K562 (cell line): Measurements from ENCODE around the gene ADGRL3. TPM values are rescaled to one million over a fixed set of nuclear protein-coding genes. Genes with fewer than 3 reads are reported as not detected.

Experiments
- ATAC-seq: fragments of 200-7000 bp; cut with Tn5 transposase; 3 replicates; pipeline ENCODE4 v1.9.1; 2020; ENCODE audit warnings: moderate library complexity
- BruUV-seq: library from RNA; stranded (reverse); fragments of 400-500 nt; replicated peaks from 2 replicates; lab custom pipeline; 2021; lab: Mats Ljungman, UMichigan
- CTCF ChIA-PET: fragments of 300-600 bp; formaldehyde crosslinking; extraction: SDS; loops from one replicate; lab custom pipeline; 2021; ENCODE audit warnings: low intra/inter-chr PET ratio; lab: Yijun Ruan, JAX
- POLR2A ChIA-PET: fragments of 300-600, 350-650 bp; sonication (Branson Sonifier 250); formaldehyde crosslinking; extraction: SDS; loops from one replicate; lab custom pipeline; 2021; ENCODE audit warnings: antibody characterized with exemption, inconsistent platforms; lab: Yijun Ruan, JAX
- DNase-seq, 4 experiments: peaks; one replicate each; pipeline versions ENCODE4 v3.0.0 to v3.0.0-alpha.2; 2011 to 2018; ENCODE audit warnings: low spot score in 3 of 4, mixed read lengths in 3 of 4; ENCODE audit errors: extremely low read depth in 1 of 4
- FAIRE-seq: peaks from 2 replicates; lab custom pipeline; 2011; peaks lifted over from hg19 to GRCh38; lab: Jason Lieb, UNC
- H2AFZ ChIP-seq: 2 replicates; pipeline ENCODE4 v1.6.0; 2011; ENCODE audit warnings: low read depth, low read length, control low read depth, inconsistent platforms
- H3K27ac ChIP-seq: fragments of 200-600 bp; 3 replicates; pipeline ENCODE4 v1.8.0; 2011; ENCODE audit warnings: low read depth, mild to moderate bottlenecking, control low read depth, inconsistent platforms, low read length, moderate library complexity, mixed read lengths; ENCODE audit errors: extremely low read depth
- H3K27me3 ChIP-seq, 2 experiments: fragments of 300-600 bp in 1 of 2; 2 replicates in 1 of 2; 3 replicates in 1 of 2; pipeline versions ENCODE4 v1.6.0 to v1.8.0; 2011; ENCODE audit warnings: inconsistent platforms in 2 of 2, low read length in 2 of 2, mild to moderate bottlenecking in 1 of 2, mixed read lengths in 1 of 2, moderate library complexity in 1 of 2; ENCODE audit not compliant: control insufficient read depth in 2 of 2, insufficient read depth in 2 of 2
- H3K36me3 ChIP-seq: fragments of 300-600 bp; 3 replicates; pipeline ENCODE4 v1.8.0; 2011; ENCODE audit warnings: mild to moderate bottlenecking, low read length, inconsistent platforms; ENCODE audit not compliant: control insufficient read depth, insufficient read depth
- H3K4me1 ChIP-seq, 2 experiments: fragments of 200-600 bp in 1 of 2; replicated peaks in 1 of 2; 2 replicates in 1 of 2; 3 replicates in 1 of 2; pipeline versions ENCODE4 v1.5.1 to v1.8.0; 2011; ENCODE audit warnings: inconsistent platforms in 2 of 2, low read length in 2 of 2, mild to moderate bottlenecking in 1 of 2, mixed read lengths in 1 of 2, moderate library complexity in 1 of 2; ENCODE audit not compliant: control insufficient read depth in 2 of 2, insufficient read depth in 2 of 2
- H3K4me2 ChIP-seq: 2 replicates; pipeline ENCODE4 v1.6.1; 2011; ENCODE audit warnings: low read length, control low read depth, inconsistent platforms, mixed read lengths; ENCODE audit not compliant: insufficient read depth
- H3K4me3 ChIP-seq: fragments of 200-600 bp; sonication (generic), shearing (Covaris generic); 2 replicates; pipeline ENCODE4 v1.5.1; 2016; ENCODE audit warnings: control low read depth, inconsistent platforms
- H3K79me2 ChIP-seq: fragments of 200-600 bp; 3 replicates; pipeline ENCODE4 v1.8.0; 2011; ENCODE audit warnings: low read length, inconsistent platforms; ENCODE audit not compliant: control insufficient read depth, insufficient read depth
- H3K9ac ChIP-seq, 2 experiments: 2 replicates each; pipeline versions ENCODE4 v1.6.0 to v1.6.1; 2011; ENCODE audit warnings: low read depth in 2 of 2, low read length in 2 of 2, control low read depth in 1 of 2, inconsistent platforms in 1 of 2, mild to moderate bottlenecking in 1 of 2, mixed read lengths in 1 of 2; ENCODE audit not compliant: insufficient read depth in 1 of 2
- H3K9me1 ChIP-seq: one replicate; pipeline ENCODE4 v1.6.0; 2011; ENCODE audit warnings: inconsistent platforms, mild to moderate bottlenecking, low read length, moderate library complexity; ENCODE audit not compliant: control insufficient read depth, insufficient read depth
- H3K9me3 ChIP-seq: replicated peaks from 2 replicates; pipeline ENCODE4 v1.5.1; 2011; ENCODE audit warnings: low read depth, low read length, inconsistent platforms; ENCODE audit not compliant: control insufficient read depth, insufficient read depth
- H4K20me1 ChIP-seq: replicated peaks from 2 replicates; pipeline ENCODE4 v1.6.1; 2011; ENCODE audit warnings: low read length, inconsistent platforms, mixed read lengths; ENCODE audit not compliant: control insufficient read depth, insufficient read depth
- BRF1 ChIP-seq: IDR thresholded peaks from 3 replicates; pipeline ENCODE4 v1.6.1; 2011; ENCODE audit warnings: borderline replicate concordance, mild to moderate bottlenecking; ENCODE audit not compliant: insufficient read length; ENCODE audit errors: extremely low read depth
- CEBPB ChIP-seq: fragments of 450-650 bp; IDR thresholded peaks from 2 replicates; pipeline ENCODE4 v1.6.1; 2016; ENCODE audit warnings: missing genetic modification characterization, missing compliant biosample characterization
- DACH1 ChIP-seq: fragments of 450-650 bp; IDR thresholded peaks from 2 replicates; pipeline ENCODE4 v1.6.1; 2018; ENCODE audit not compliant: partially characterized antibody
- EWSR1 ChIP-seq: fragments of 450-650 bp; IDR thresholded peaks from 2 replicates; pipeline ENCODE4 v1.6.1; 2018; ENCODE audit warnings: borderline replicate concordance, mild to moderate bottlenecking, low read depth, moderate library complexity; ENCODE audit not compliant: partially characterized antibody
- FOXK1 ChIP-seq: sonication (generic); formaldehyde crosslinking; IDR thresholded peaks from 2 replicates; pipeline ENCODE4 v1.8.0; 2022; ENCODE audit warnings: missing genetic modification reagents, mild to moderate bottlenecking, borderline replicate concordance
- KLF13 ChIP-seq: fragments of 450-650 bp; IDR thresholded peaks from 2 replicates; pipeline ENCODE4 v1.6.1; 2016; ENCODE audit warnings: missing genetic modification characterization, low read depth, mild to moderate bottlenecking, missing compliant biosample characterization, moderate library complexity, borderline replicate concordance
- LARP7 ChIP-seq: fragments of 450-650 bp; IDR thresholded peaks from 2 replicates; pipeline ENCODE4 v1.6.1; 2016
- LCOR ChIP-seq: sonication (generic); formaldehyde crosslinking; IDR thresholded peaks from 2 replicates; pipeline ENCODE4 v1.8.0; 2022; ENCODE audit warnings: mild to moderate bottlenecking, missing genetic modification reagents
- NFATC3 ChIP-seq: fragments of 450-650 bp; IDR thresholded peaks from 2 replicates; pipeline ENCODE4 v1.6.1; 2017; ENCODE audit warnings: mild to moderate bottlenecking
- NFYB ChIP-seq: IDR thresholded peaks from 2 replicates; pipeline ENCODE4 v1.6.1; 2011; ENCODE audit warnings: mild to moderate bottlenecking, moderate library complexity; ENCODE audit not compliant: insufficient read length; ENCODE audit errors: extremely low read depth
- TCF3 ChIP-seq: sonication (generic); formaldehyde crosslinking; IDR thresholded peaks from 2 replicates; pipeline ENCODE4 v1.4.0; 2020; ENCODE audit warnings: mild to moderate bottlenecking, missing genetic modification reagents
- TSC22D4 ChIP-seq: fragments of 450-650 bp; IDR thresholded peaks from 2 replicates; pipeline ENCODE4 v1.6.1; 2016; ENCODE audit warnings: missing genetic modification characterization, missing biosample characterization, control low read depth
- ZBTB8A ChIP-seq: fragments of 450-650 bp; IDR thresholded peaks from 2 replicates; pipeline ENCODE4 v1.6.1; 2018; ENCODE audit warnings: mild to moderate bottlenecking, moderate library complexity; ENCODE audit not compliant: partially characterized antibody
- ZEB2 ChIP-seq: fragments of 450-650 bp; IDR thresholded peaks from 2 replicates; pipeline ENCODE4 v1.6.1; 2016
- ZNF584 ChIP-seq: fragments of 200-800 bp; sonication (Bioruptor generic); IDR thresholded peaks from 2 replicates; pipeline ENCODE4 v1.6.1; 2016; ENCODE audit warnings: low read depth, mild to moderate bottlenecking, missing genetic modification characterization, missing compliant biosample characterization
- ZNF764 ChIP-seq: fragments of 250-450 bp; sonication (Bioruptor Pico); IDR thresholded peaks from 2 replicates; pipeline ENCODE4 v1.4.0; 2020; ENCODE audit warnings: low read depth, mild to moderate bottlenecking, moderate library complexity
- in situ Hi-C: fragments of 300-500 bp; cut with MboI; formaldehyde crosslinking; loops from 4 replicates; pipeline ENCODE4 v1.15.0; 2018; ENCODE audit warnings: inconsistent platforms, mixed read lengths
- intact Hi-C: fragments of 100-400 bp; cut with micrococcal nuclease; formaldehyde crosslinking; loops from 2 replicates; pipeline ENCODE4 v1.14.2; 2022
- polyA plus RNA-seq, 8 experiments: library from polyadenylated mRNA; depleted of rRNA in 4 of 8; stranded (reverse) in 5 of 8; unstranded in 3 of 8; fragments of >200 nt; fragmentation: Nextera tagmentation in 2 of 8; fragmentation: Illumina TruSeq in 1 of 8; extraction: Ambion mirVana in 2 of 8; extraction: Trizol in 1 of 8; gene quantifications; 2 replicates each; pipeline versions ENCODE4 v1.2.1 to v1.2.3, GENCODE V29; 2011 to 2014; ENCODE audit warnings: inconsistent platforms in 1 of 8, missing spikeins in 1 of 8
- total RNA-seq, 7 experiments: library from RNA; depleted of rRNA in 6 of 7; stranded (reverse); fragments of >200 nt in 6 of 7; fragmentation: Illumina TruSeq in 2 of 7; extraction: Trizol in 2 of 7; gene quantifications; 2 replicates each; pipeline versions ENCODE4 v1.2.1 to v1.2.3, GENCODE V29; 2011 to 2021; ENCODE audit warnings: low replicate concordance in 1 of 7
- TF ChIP-seq, protein P1 (sequence below): sonication (generic); formaldehyde crosslinking; IDR thresholded peaks from 2 replicates; pipeline ENCODE4 v1.4.0; 2020; ENCODE audit warnings: mild to moderate bottlenecking, missing genetic modification reagents

Gene ADGRL3
- total and polyA plus RNA-seq, 9 of the 15 experiments (the other 6 are each of a cell fraction or from before 2014, with no cell fraction given) = 0.03 to 0.14 (median 0.04) TPM; not detected in 2

DNA sequence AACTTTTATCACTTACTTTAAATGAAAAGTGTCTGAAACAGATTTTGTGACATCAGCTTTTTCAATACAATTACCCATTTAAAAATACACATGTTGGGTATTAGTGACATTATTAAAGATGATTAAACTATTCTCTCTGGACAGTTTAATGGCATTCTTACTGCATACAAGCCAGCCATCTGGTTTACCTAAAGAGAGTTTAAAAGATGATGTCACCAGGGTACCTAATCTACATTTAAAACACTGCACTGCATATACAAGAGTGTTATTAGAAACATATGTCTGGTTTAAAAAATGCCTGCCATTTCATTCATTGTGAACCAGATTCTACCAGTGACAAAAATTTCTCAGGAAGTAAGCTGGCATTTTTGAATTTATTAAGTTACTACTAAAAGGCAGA is 919.1 kb downstream of the ADGRL3 start:
- no peak for ATAC-seq
- Histone ChIP-seq H3K79me2 (no peaks in the 10 kb centered on the region), H3K4me3 (no peak overlapping the region), H2AFZ (no peak overlapping the region), H3K27me3 (no peaks in the 10 kb centered on the region), H3K9me3 (no peaks in the 10 kb centered on the region), H3K9me1 (no peaks in the 10 kb centered on the region), H3K36me3 (no peaks in the 10 kb centered on the region), H3K27ac (no peak overlapping the region), H4K20me1 (no peaks in the 10 kb centered on the region), H3K4me1 (no peaks in the 10 kb centered on the region), H3K9ac (no peak overlapping the region), H3K4me2 (no peak overlapping the region)
- in situ Hi-C loops = no loop called here
- no peak for DNase-seq
- ChIA-PET POLR2A (no interaction called here), CTCF (no interaction called here)
- no TSS peak for BruUV-seq
- FAIRE-seq = no peak
- intact Hi-C loops = no loop called here
- TF ChIP-seq KLF13 (tag) (no peak), ZBTB8A (no peak), TSC22D4 (tag) (no peak), CEBPB (tag) (no peak), TCF3 (CRISPR knock-in tag) (no peak)

DNA sequence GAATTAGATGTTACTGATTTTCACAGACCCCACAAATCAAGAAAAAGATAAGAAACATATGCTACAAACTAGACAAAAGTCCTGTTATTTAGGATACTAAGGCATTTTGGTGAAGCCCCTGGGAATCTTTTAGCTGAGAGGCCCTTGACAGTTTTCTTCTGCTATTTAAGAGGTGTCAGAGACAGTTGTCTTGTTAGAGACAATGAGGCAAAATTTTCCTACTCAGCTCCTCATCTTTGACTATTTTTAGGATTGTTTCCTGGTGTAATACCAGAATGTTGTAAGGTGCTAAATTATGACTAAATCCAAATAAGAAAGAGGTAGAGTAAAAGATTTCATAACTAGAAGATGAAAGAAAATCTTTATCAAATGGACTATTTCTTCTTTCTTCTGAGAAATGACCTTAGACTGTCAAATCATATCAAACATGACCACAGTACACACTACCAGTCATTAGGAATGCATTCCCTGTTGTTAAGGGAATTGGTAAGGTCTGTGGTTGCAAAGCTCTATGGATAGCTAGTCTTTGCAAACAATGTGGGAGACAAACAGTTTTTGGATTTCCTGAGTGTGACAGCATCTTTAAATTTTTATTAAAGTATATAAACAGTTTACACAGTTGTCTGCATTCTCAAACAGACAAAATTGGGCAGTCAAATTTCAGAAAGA is 926.1 kb downstream of the ADGRL3 start:
- H3K9me3 ChIP-seq = no peaks in the 10 kb centered on the region
- no peak for DNase-seq
- H4K20me1 ChIP-seq = no peaks in the 10 kb centered on the region
- no peak overlapping the region for H3K4me2 ChIP-seq
- H3K9ac ChIP-seq = no peak overlapping the region
- no peak for TF ChIP-seq LCOR (CRISPR knock-in tag)
- TF ChIP-seq FOXK1 = no peak
- TF ChIP-seq LARP7 = no peak
- TF ChIP-seq NFATC3 = no peak
- TF ChIP-seq DACH1 = no peak
- no peak for TF ChIP-seq ZEB2
- TF ChIP-seq NFYB = no peak
- TF ChIP-seq, protein P1, sequence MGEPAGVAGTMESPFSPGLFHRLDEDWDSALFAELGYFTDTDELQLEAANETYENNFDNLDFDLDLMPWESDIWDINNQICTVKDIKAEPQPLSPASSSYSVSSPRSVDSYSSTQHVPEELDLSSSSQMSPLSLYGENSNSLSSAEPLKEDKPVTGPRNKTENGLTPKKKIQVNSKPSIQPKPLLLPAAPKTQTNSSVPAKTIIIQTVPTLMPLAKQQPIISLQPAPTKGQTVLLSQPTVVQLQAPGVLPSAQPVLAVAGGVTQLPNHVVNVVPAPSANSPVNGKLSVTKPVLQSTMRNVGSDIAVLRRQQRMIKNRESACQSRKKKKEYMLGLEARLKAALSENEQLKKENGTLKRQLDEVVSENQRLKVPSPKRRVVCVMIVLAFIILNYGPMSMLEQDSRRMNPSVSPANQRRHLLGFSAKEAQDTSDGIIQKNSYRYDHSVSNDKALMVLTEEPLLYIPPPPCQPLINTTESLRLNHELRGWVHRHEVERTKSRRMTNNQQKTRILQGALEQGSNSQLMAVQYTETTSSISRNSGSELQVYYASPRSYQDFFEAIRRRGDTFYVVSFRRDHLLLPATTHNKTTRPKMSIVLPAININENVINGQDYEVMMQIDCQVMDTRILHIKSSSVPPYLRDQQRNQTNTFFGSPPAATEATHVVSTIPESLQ (CRISPR knock-in tag) = no peak
- no peak for TF ChIP-seq ZNF764 (CRISPR knock-in tag)
- TF ChIP-seq BRF1 = no peak
- TF ChIP-seq EWSR1 = no peak
- no peak for TF ChIP-seq ZNF584 (CRISPR knock-in tag)
- TF ChIP-seq, all 486 proteins: peak for 0
- FAIRE-seq (no peak), ATAC-seq (no peak)
- no peak overlapping the region for H2AFZ ChIP-seq
- no peaks in the 10 kb centered on the region for H3K9me1 ChIP-seq
- no peaks in the 10 kb centered on the region for H3K27me3 ChIP-seq
- intact Hi-C loops (no loop called here), in situ Hi-C loops (no loop called here)
- H3K4me3 ChIP-seq = no peak overlapping the region
- CTCF ChIA-PET = no interaction called here
- H3K27ac ChIP-seq = no peak overlapping the region
- POLR2A ChIA-PET = no interaction called here
- BruUV-seq = no TSS peak
- H3K4me1 ChIP-seq = no peaks in the 10 kb centered on the region
- no peaks in the 10 kb centered on the region for H3K36me3 ChIP-seq
- no peaks in the 10 kb centered on the region for H3K79me2 ChIP-seq
